A673 (cell line): ENCODE data around the gene ABHD10.

ENCODE experiments used
- CTCF ChIP-seq: fragments of 300-800, 200-600 bp; sonication (generic); conservative IDR thresholded peaks from 2 replicates; pipeline ENCODE4 v1.5.1; 2017; ENCODE audit warnings: low read depth, mild to moderate bottlenecking, antibody characterized with exemption, low read length, moderate library complexity, mixed read lengths
- EZH2 ChIP-seq: fragments of 200-600 bp; sonication (generic); IDR thresholded peaks from 2 replicates; pipeline ENCODE4 v1.6.1; 2017; ENCODE audit warnings: borderline replicate concordance, low read depth, mild to moderate bottlenecking, mixed read lengths, antibody characterized with exemption, low read length; ENCODE audit not compliant: poor library complexity, severe bottlenecking

- TF ChIP-seq CTCF (no peak), EZH2 (no peak)
These were observed 30.8 kb downstream of the ABHD10 start for GRCh38 chr3:112009670-112010069.
